ENCODE data around the gene POLD1.
"Not testable (repeated sequence)": the region's sequence is repeated elsewhere in the genome, so short reads cannot be mapped to it uniquely, and the experiment has no call there.

Gene POLD1

GRCh38 chr19:50435627-50436026, 51.5 kb downstream of the POLD1 start:
- no peak for DNase-seq (ENCODE audit: low read depth, low spot score)

GRCh38 chr19:50437862-50438449, 53.8 kb downstream of the POLD1 start:
- DNase-seq (ENCODE audit: low read depth, low spot score) = no peak

GRCh38 chr19:50439130-50439529, 55.0 kb downstream of the POLD1 start:
- not testable (repeated sequence) for DNase-seq (ENCODE audit: low read depth, low spot score)

GRCh38 chr19:50444059-50444458, 59.9 kb downstream of the POLD1 start:
- no peak for DNase-seq (ENCODE audit: low read depth, low spot score)

GRCh38 chr19:50447053-50447452, 62.9 kb downstream of the POLD1 start:
- DNase-seq (ENCODE audit: low read depth, low spot score) = no peak

GRCh38 chr19:50447750-50448149, 63.6 kb downstream of the POLD1 start:
- DNase-seq (ENCODE audit: low read depth, low spot score) = no peak

- no peak for DNase-seq (ENCODE audit: low read depth, low spot score)
These were observed 65.2 kb downstream of the POLD1 start for GRCh38 chr19:50449236-50449899.

- DNase-seq (ENCODE audit: low read depth, low spot score) = no peak
These were observed 66.4 kb downstream of the POLD1 start for GRCh38 chr19:50450369-50451222.

GRCh38 chr19:50451223-50451534, 67.0 kb downstream of the POLD1 start:
- DNase-seq (ENCODE audit: low read depth, low spot score) = no peak

GRCh38 chr19:50453243-50453642, 69.1 kb downstream of the POLD1 start:
- DNase-seq (ENCODE audit: low read depth, low spot score) = no peak

- DNase-seq (ENCODE audit: low read depth, low spot score) = no peak
These were observed 71.8 kb downstream of the POLD1 start for GRCh38 chr19:50455992-50456391.

GRCh38 chr19:50457300-50457699, 73.2 kb downstream of the POLD1 start:
- no peak for DNase-seq (ENCODE audit: low read depth, low spot score)

GRCh38 chr19:50458396-50459066, 74.4 kb downstream of the POLD1 start:
- DNase-seq (ENCODE audit: low read depth, low spot score) = no peak

- no peak for DNase-seq (ENCODE audit: low read depth, low spot score)
These were observed 74.9 kb downstream of the POLD1 start for GRCh38 chr19:50459067-50459456.

GRCh38 chr19:50459638-50460037, 75.5 kb downstream of the POLD1 start:
- no peak for DNase-seq (ENCODE audit: low read depth, low spot score)

- no peak for DNase-seq (ENCODE audit: low read depth, low spot score)
These were observed 76.1 kb downstream of the POLD1 start for GRCh38 chr19:50460161-50460765.

GRCh38 chr19:50461066-50461875, 77.1 kb downstream of the POLD1 start:
- DNase-seq (ENCODE audit: low read depth, low spot score) = no peak

- DNase-seq (ENCODE audit: low read depth, low spot score) = no peak
These were observed 78.8 kb downstream of the POLD1 start for GRCh38 chr19:50462970-50463369.

- no peak for DNase-seq (ENCODE audit: low read depth, low spot score)
These were observed 80.2 kb downstream of the POLD1 start for GRCh38 chr19:50464348-50464747.

GRCh38 chr19:50465000-50465399, 80.9 kb downstream of the POLD1 start:
- DNase-seq (ENCODE audit: low read depth, low spot score) = no peak

Data from iPS DF 19.7 (cell line).